H1 (cell line): Measurements from ENCODE around the gene TIAM2. TPM values are rescaled to one million over a fixed set of nuclear protein-coding genes. Genes with fewer than 3 reads are reported as not detected.

Source experiments
- CTCF ChIA-PET: fragments of 300-600 bp; sonication (Branson Sonifier 250); formaldehyde crosslinking; loops from one replicate; lab custom pipeline; 2021; ENCODE audit not compliant: partially characterized antibody; lab: Charles Lee
- POLR2A ChIA-PET: fragments of 300-600 bp; sonication (Branson Sonifier 250); formaldehyde crosslinking; loops from one replicate; lab custom pipeline; 2021; ENCODE audit warnings: inconsistent platforms; ENCODE audit not compliant: partially characterized antibody; lab: Charles Lee
- DNase-seq, 2 experiments: peaks; one replicate each; pipeline versions ENCODE4 v3.0.0 to v3.0.0-alpha.2; 2010 to 2022; ENCODE audit warnings: low spot score in 2 of 2, low read depth in 1 of 2, mixed read lengths in 1 of 2
- FAIRE-seq: peaks from 2 replicates; lab custom pipeline; 2011; peaks lifted over from hg19 to GRCh38; lab: Jason Lieb, UNC
- H2AFZ ChIP-seq: 2 replicates; pipeline ENCODE4 v1.8.1; 2012; ENCODE audit warnings: low read length, inconsistent platforms
- H2AK5ac ChIP-seq: 2 replicates; pipeline ENCODE4 v1.6.1; 2013; ENCODE audit warnings: low read depth, low read length
- H2BK120ac ChIP-seq: replicated peaks from 2 replicates; pipeline ENCODE3; 2013; ENCODE audit warnings: low read depth, low read length, inconsistent platforms
- H2BK12ac ChIP-seq: 2 replicates; pipeline ENCODE4 v1.6.1; 2013; ENCODE audit warnings: low read depth, low read length
- H2BK15ac ChIP-seq: 2 replicates; pipeline ENCODE4 v1.6.1; 2013; ENCODE audit warnings: low read length
- H2BK20ac ChIP-seq: 2 replicates; pipeline ENCODE4 v1.6.1; 2013; ENCODE audit warnings: low read length
- H2BK5ac ChIP-seq: 2 replicates; pipeline ENCODE4 v1.6.1; 2013; ENCODE audit warnings: low read depth, low read length
- H3K14ac ChIP-seq: 2 replicates; pipeline ENCODE4 v1.6.1; 2013; ENCODE audit warnings: inconsistent platforms; ENCODE audit not compliant: insufficient read length
- H3K18ac ChIP-seq: 2 replicates; pipeline ENCODE4 v1.6.1; 2013; ENCODE audit warnings: low read length; ENCODE audit errors: extremely low read depth
- H3K23ac ChIP-seq: 2 replicates; pipeline ENCODE4 v1.6.1; 2013; ENCODE audit warnings: inconsistent platforms; ENCODE audit not compliant: insufficient read length
- H3K23me2 ChIP-seq: 2 replicates; pipeline ENCODE4 v1.6.1; 2013; ENCODE audit warnings: low read depth, low read length
- H3K27ac ChIP-seq: 2 replicates; pipeline ENCODE4 v1.6.1; 2011; ENCODE audit warnings: low read depth, low read length, inconsistent platforms
- H3K27me3 ChIP-seq, 4 experiments: replicated peaks in 1 of 4; 1 replicate in 1 of 4; 2 replicates in 3 of 4; pipeline versions ENCODE4 v1.6.1 to v1.8.1; 2011 to 2013; ENCODE audit warnings: low read length in 3 of 4, mild to moderate bottlenecking in 3 of 4, inconsistent platforms in 2 of 4, mixed read lengths in 2 of 4, moderate library complexity in 1 of 4; ENCODE audit not compliant: control insufficient read depth in 3 of 4, insufficient read depth in 3 of 4; ENCODE audit errors: extremely low read depth in 1 of 4
- H3K36me3 ChIP-seq, 4 experiments: 2 replicates each; pipeline versions ENCODE4 v1.6.1 to v1.8.1; 2011 to 2013; ENCODE audit warnings: mild to moderate bottlenecking in 4 of 4, low read length in 3 of 4, moderate library complexity in 2 of 4, control low read depth in 1 of 4, inconsistent platforms in 1 of 4; ENCODE audit not compliant: insufficient read depth in 4 of 4, control insufficient read depth in 2 of 4
- H3K4ac ChIP-seq: replicated peaks from 2 replicates; pipeline ENCODE3; 2013; ENCODE audit warnings: low read length, low read depth, mixed read lengths, inconsistent platforms; ENCODE audit not compliant: insufficient read length
- H3K4me1 ChIP-seq, 4 experiments: replicated peaks in 1 of 4; 1 replicate in 1 of 4; 2 replicates in 3 of 4; pipeline versions ENCODE4 v1.6.1 to v1.8.1; 2011 to 2013; ENCODE audit warnings: low read length in 3 of 4, inconsistent platforms in 2 of 4, mixed read lengths in 1 of 4; ENCODE audit not compliant: insufficient read depth in 4 of 4, control insufficient read depth in 3 of 4
- H3K4me2 ChIP-seq, 2 experiments: 2 replicates each; pipeline versions ENCODE4 v1.6.1 to v1.8.1; 2011 to 2013; ENCODE audit warnings: low read depth in 2 of 2, low read length in 2 of 2, control low read depth in 1 of 2, inconsistent platforms in 1 of 2, mild to moderate bottlenecking in 1 of 2; ENCODE audit not compliant: insufficient read depth in 1 of 2
- H3K4me3 ChIP-seq, 4 experiments: fragments of 200-600, 300-600 bp in 1 of 4; sonication (generic), shearing (Covaris generic), sonication (Bioruptor Twin) in 1 of 4; 2 replicates each; pipeline versions ENCODE4 v1.5.1 to v1.8.1; 2011 to 2016; ENCODE audit warnings: low read length in 4 of 4, low read depth in 3 of 4, control low read depth in 2 of 4, inconsistent platforms in 2 of 4, mild to moderate bottlenecking in 2 of 4, mixed read lengths in 1 of 4, moderate library complexity in 1 of 4; ENCODE audit not compliant: insufficient read depth in 2 of 4; ENCODE audit errors: extremely low read depth in 1 of 4
- H3K56ac ChIP-seq: replicated peaks from 2 replicates; pipeline ENCODE3; 2013; ENCODE audit warnings: low read depth, mild to moderate bottlenecking, mixed read lengths, low read length, inconsistent platforms; ENCODE audit not compliant: insufficient read length
- H3K79me1 ChIP-seq: 2 replicates; pipeline ENCODE4 v1.6.1; 2013; ENCODE audit warnings: low read depth, low read length, control low read depth
- H3K79me2 ChIP-seq, 2 experiments: 2 replicates each; pipeline versions ENCODE4 v1.6.1 to v1.8.1; 2012 to 2013; ENCODE audit warnings: low read length in 2 of 2, mild to moderate bottlenecking in 2 of 2, inconsistent platforms in 1 of 2; ENCODE audit not compliant: insufficient read depth in 2 of 2, control insufficient read depth in 1 of 2
- H3K9ac ChIP-seq, 4 experiments: replicated peaks in 1 of 4; 1 replicate in 1 of 4; 2 replicates in 3 of 4; pipeline versions ENCODE4 v1.6.1 to v1.8.1; 2011 to 2013; ENCODE audit warnings: low read depth in 3 of 4, low read length in 3 of 4, control low read depth in 2 of 4, mild to moderate bottlenecking in 2 of 4, moderate library complexity in 2 of 4, inconsistent platforms in 1 of 4; ENCODE audit errors: extremely low read depth in 1 of 4
- H3K9me3 ChIP-seq, 2 experiments: 2 replicates each; pipeline versions ENCODE4 v1.6.1 to v1.8.1; 2012 to 2013; ENCODE audit warnings: mild to moderate bottlenecking in 2 of 2, moderate library complexity in 2 of 2, control low read depth in 1 of 2, inconsistent platforms in 1 of 2, low read depth in 1 of 2, low read length in 1 of 2, mixed read lengths in 1 of 2; ENCODE audit not compliant: insufficient read depth in 2 of 2
- H4K20me1 ChIP-seq, 2 experiments: replicated peaks in 1 of 2; 2 replicates each; pipeline versions ENCODE3 to v1.8.1; 2011 to 2013; ENCODE audit warnings: inconsistent platforms in 2 of 2, low read length in 2 of 2, mild to moderate bottlenecking in 1 of 2; ENCODE audit not compliant: insufficient read depth in 2 of 2, control insufficient read depth in 1 of 2
- H4K5ac ChIP-seq: 2 replicates; pipeline ENCODE4 v1.6.1; 2013; ENCODE audit warnings: low read length, low read depth, mixed read lengths, inconsistent platforms; ENCODE audit not compliant: insufficient read length
- H4K8ac ChIP-seq: 2 replicates; pipeline ENCODE4 v1.8.0; 2013; ENCODE audit warnings: mild to moderate bottlenecking, moderate library complexity, low read length, inconsistent platforms; ENCODE audit not compliant: insufficient read depth; ENCODE audit errors: extremely low read depth
- H4K91ac ChIP-seq: replicated peaks from 2 replicates; pipeline ENCODE3; 2013; ENCODE audit warnings: low read length, mixed read lengths, inconsistent platforms; ENCODE audit not compliant: insufficient read length
- CBX8 ChIP-seq: fragments of 300-800, 300-1000 bp; sonication (generic); IDR thresholded peaks from 2 replicates; pipeline ENCODE4 v1.7.1; 2016; ENCODE audit warnings: low read depth, low read length, borderline replicate concordance
- EGR1 ChIP-seq: IDR thresholded peaks from 2 replicates; pipeline ENCODE4 v1.6.1; 2011; ENCODE audit warnings: low read depth, low read length, borderline replicate concordance
- RAD21 ChIP-seq, 2 experiments: IDR thresholded peaks in 1 of 2; conservative IDR thresholded peaks in 1 of 2; 2 replicates each; pipeline ENCODE4 v1.6.1; 2011; ENCODE audit warnings: low read depth in 2 of 2, low read length in 2 of 2, improper control_type of control experiment in 1 of 2, inconsistent platforms in 1 of 2, mild to moderate bottlenecking in 1 of 2, moderate library complexity in 1 of 2
- WGBS, 2 experiments: shearing (Covaris generic) in 1 of 2; methylation state at CpG; one replicate each; pipeline versions ENCODE4 v1.1.6 to v1.1.7; 2013 to 2015; ENCODE audit warnings: low lambda C conversion rate in 2 of 2, mixed read lengths in 2 of 2, inconsistent platforms in 1 of 2, low coverage in 1 of 2, missing lambda C conversion rate in 1 of 2; ENCODE audit not compliant: insufficient replicate concordance in 2 of 2, insufficient coverage in 1 of 2, insufficient read length in 1 of 2; ENCODE audit errors: extremely low coverage in 1 of 2, missing lambda C conversion rate in 1 of 2; 5-methylcytosine and 5-hydroxymethylcytosine counted together
- polyA plus RNA-seq, 7 experiments: library from polyadenylated mRNA; depleted of rRNA in 3 of 7; stranded (reverse) in 5 of 7; unstranded in 2 of 7; fragments of >200 nt in 5 of 7; fragments of 200-250 nt in 2 of 7; gene quantifications; 1 replicate in 5 of 7; 2 replicates in 1 of 7; 4 replicates in 1 of 7; pipeline versions ENCODE4 v1.2.1 to v1.2.3, GENCODE V29; 2011 to 2013; ENCODE audit warnings: missing spikeins in 2 of 7, mixed read lengths in 2 of 7
- total RNA-seq: library from RNA; stranded (reverse); fragmentation: NEBNext Ultra II Directional; extraction: Animal tissue kit (Norgen Biotek cat#: 25700); gene quantifications from 2 replicates; pipeline ENCODE4 v1.2.1, GENCODE V29; 2021
- TF ChIP-seq, protein P1 (sequence below), 3 experiments: IDR thresholded peaks; 1 replicate in 2 of 3; 2 replicates in 1 of 3; pipeline versions ENCODE4 v1.5.1 to v1.6.1; 2011; ENCODE audit warnings: low read length in 3 of 3, mild to moderate bottlenecking in 3 of 3, inconsistent platforms in 2 of 3, low read depth in 1 of 3, moderate library complexity in 1 of 3; ENCODE audit not compliant: insufficient read depth in 1 of 3; ENCODE audit errors: control extremely low read depth in 1 of 3

The TIAM2 gene
- total and polyA plus RNA-seq, 2 of the 8 experiments (the other 6 are each of a cell fraction or from before 2014, with no cell fraction given) = 7.4 to 23.9 TPM

DNA sequence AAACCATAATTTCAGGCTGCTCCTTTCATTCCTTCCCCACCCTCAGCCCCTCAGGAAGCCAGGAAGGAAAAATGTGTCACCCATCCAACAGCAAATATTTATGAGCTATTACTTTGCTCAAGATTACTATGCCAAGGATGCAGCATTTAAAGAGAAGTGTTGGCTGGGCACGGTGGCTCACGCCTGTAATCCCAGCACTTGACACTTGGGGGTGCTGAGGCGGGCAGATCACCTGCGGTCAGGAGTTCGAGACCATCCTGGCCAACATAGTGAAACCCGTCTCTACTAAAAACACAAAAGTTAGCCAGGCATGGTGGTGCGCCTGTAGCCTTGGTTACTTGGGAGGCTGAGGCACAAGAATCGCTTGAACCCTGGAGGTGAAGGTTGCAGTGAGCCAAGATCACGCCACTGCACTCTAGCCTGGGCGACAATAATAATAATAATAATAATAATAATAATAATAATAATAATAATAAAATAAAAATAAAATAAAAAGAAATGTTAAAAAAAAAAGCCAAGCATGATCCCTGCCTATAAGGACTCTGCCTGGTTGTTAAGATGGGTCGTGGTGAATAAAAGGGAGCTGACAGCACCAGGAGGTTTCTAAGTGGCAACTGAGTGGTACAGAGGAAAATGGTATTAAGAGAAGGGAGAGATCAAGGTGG lies 20.5 kb upstream of the TIAM2 start:
- no peak overlapping the region for H3K4me3 ChIP-seq
- no peak overlapping the region for H4K91ac ChIP-seq
- H4K20me1 ChIP-seq = no peaks in the 10 kb centered on the region
- no peaks in the 10 kb centered on the region for H3K79me1 ChIP-seq
- no peak overlapping the region for H2BK5ac ChIP-seq
- no peak overlapping the region for H2BK15ac ChIP-seq
- H3K27me3 ChIP-seq = no peaks in the 10 kb centered on the region
- H3K18ac ChIP-seq = no peak overlapping the region
- FAIRE-seq (peak; percentile 52), DNase-seq (peak in 1 of 2 experiments; percentile 79)
- POLR2A ChIA-PET = no interaction called here
- H2BK12ac ChIP-seq = no peak overlapping the region
- no peak overlapping the region for H3K4ac ChIP-seq
- no peak overlapping the region for H3K4me2 ChIP-seq
- no peak overlapping the region; the same call in 1 of the 2 replicates for H2AK5ac ChIP-seq
- H3K27ac ChIP-seq = no peak overlapping the region
- no peaks in the 10 kb centered on the region for H3K4me1 ChIP-seq
- H4K5ac ChIP-seq = no peak overlapping the region
- no peaks in the 10 kb centered on the region for H3K79me2 ChIP-seq
- CTCF ChIA-PET = interaction anchor here (0.6 to 8.5 kb wide), 35 partner anchors 11 to 343 kb away, joined by 3 to 86 read pairs (median 3); no protein-coding TSS in a partner anchor
- H2BK120ac ChIP-seq = no peak overlapping the region
- no peak overlapping the region for H3K23ac ChIP-seq
- peak; percentile 43 to 60 for TF ChIP-seq RAD21 (IDR thresholded peaks at IDR 0.05 in 1 of 2, conservative IDR thresholded peaks at IDR 0.05 in 1 of 2; ENCODE audit: low read depth in 2 of 2, low read length in 2 of 2)
- TF ChIP-seq EGR1 = no peak
- TF ChIP-seq, protein P1, sequence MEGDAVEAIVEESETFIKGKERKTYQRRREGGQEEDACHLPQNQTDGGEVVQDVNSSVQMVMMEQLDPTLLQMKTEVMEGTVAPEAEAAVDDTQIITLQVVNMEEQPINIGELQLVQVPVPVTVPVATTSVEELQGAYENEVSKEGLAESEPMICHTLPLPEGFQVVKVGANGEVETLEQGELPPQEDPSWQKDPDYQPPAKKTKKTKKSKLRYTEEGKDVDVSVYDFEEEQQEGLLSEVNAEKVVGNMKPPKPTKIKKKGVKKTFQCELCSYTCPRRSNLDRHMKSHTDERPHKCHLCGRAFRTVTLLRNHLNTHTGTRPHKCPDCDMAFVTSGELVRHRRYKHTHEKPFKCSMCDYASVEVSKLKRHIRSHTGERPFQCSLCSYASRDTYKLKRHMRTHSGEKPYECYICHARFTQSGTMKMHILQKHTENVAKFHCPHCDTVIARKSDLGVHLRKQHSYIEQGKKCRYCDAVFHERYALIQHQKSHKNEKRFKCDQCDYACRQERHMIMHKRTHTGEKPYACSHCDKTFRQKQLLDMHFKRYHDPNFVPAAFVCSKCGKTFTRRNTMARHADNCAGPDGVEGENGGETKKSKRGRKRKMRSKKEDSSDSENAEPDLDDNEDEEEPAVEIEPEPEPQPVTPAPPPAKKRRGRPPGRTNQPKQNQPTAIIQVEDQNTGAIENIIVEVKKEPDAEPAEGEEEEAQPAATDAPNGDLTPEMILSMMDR (IDR thresholded peaks at IDR 0.05; ENCODE audit: control extremely low read depth in 1 of 3, insufficient read depth in 1 of 3, low read depth in 1 of 3, low read length in 3 of 3) = peak; percentile 45 to 61 (median 57)
- TF ChIP-seq CBX8 = no peak
- TF ChIP-seq, all 59 proteins: peak for 2
- 86% methylated on average over 11 of the region's 11 CpGs; no CpG with 5 or more reads in 1 of the 2 experiments for WGBS, 2 experiments
- Histone ChIP-seq H3K9me3 (no peaks in the 10 kb centered on the region), H2BK20ac (no peak overlapping the region), H4K8ac (no peak overlapping the region; the same call in 1 of the 2 replicates), H3K9ac (no peak overlapping the region), H2AFZ (no peak overlapping the region), H3K14ac (no peak overlapping the region), H3K56ac (no peak overlapping the region), H3K23me2 (no peaks in the 10 kb centered on the region), H3K36me3 (no peaks in the 10 kb centered on the region)
